ENCODE results near the gene KIFC1. TPM values are rescaled to one million over a fixed set of nuclear protein-coding genes. Genes with fewer than 3 reads are reported as not detected.
A peak's percentile ranks its signal among the peaks of the same experiment; 100 is the strongest.

KIFC1 gene
- total RNA-seq, 1 donor from 2014 or later = 93.9 TPM

DNA sequence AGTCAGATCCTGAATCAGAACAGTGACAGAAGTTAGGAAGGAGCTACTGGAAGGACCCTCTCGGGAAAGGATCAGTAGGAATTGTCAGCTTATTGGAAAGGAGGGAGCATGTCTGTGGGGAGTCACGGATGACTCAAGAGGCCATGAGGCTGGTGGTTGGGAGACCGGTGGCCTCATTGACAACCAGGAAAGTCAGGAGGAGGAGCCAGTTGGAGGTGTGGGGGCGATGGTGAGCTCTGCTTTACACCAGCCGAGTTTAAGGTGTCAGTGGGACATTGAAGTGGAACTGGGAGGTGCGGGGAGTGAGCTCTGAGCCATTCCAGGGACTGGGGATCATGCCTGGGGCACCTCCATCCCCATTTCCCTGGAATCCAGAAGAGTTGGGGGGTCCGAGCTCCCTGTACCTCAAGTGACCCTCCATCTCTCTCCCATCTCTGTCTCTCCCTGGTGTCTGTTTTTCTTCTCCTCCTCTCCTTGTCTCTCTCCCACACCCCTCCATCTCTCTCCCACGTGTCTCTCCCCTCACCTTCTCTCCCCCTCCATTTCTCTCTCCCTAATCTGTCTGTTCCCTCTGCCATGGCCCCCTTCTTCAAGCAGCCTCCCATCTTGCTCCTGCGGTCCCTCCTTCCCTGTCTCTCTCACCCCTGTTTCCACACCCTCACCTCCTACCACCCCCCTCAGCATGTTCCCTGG is 48.5 kb downstream of the KIFC1 start:
- Histone ChIP-seq H3K27ac (no peak overlapping the region), H3K36me3 (peaks cover 13% of the 10 kb centered on the region), H3K4me1 (no peaks in the 10 kb centered on the region), H3K4me2 (no peak overlapping the region), H4K20me1 (ENCODE audit: low read depth) (peaks cover 15% of the 10 kb centered on the region), H3K9ac (no peak overlapping the region), H3F3A (ENCODE audit: low read depth) (no peaks in the 10 kb centered on the region), H3K27me3 (no peaks in the 10 kb centered on the region), H2AFZ (replicated peaks) (no peak overlapping the region), H3K79me2 (ENCODE audit: low read depth) (peaks cover 24% of the 10 kb centered on the region), H3K9me3 (ENCODE audit: low read depth) (no peaks in the 10 kb centered on the region), H3K4me3 (no peak overlapping the region)
- TF ChIP-seq EZH2phosphoT487 (IDR thresholded peaks at IDR 0.05) (no peak), EZH2 (IDR thresholded peaks at IDR 0.05) (no peak)
- TF ChIP-seq, protein P1, sequence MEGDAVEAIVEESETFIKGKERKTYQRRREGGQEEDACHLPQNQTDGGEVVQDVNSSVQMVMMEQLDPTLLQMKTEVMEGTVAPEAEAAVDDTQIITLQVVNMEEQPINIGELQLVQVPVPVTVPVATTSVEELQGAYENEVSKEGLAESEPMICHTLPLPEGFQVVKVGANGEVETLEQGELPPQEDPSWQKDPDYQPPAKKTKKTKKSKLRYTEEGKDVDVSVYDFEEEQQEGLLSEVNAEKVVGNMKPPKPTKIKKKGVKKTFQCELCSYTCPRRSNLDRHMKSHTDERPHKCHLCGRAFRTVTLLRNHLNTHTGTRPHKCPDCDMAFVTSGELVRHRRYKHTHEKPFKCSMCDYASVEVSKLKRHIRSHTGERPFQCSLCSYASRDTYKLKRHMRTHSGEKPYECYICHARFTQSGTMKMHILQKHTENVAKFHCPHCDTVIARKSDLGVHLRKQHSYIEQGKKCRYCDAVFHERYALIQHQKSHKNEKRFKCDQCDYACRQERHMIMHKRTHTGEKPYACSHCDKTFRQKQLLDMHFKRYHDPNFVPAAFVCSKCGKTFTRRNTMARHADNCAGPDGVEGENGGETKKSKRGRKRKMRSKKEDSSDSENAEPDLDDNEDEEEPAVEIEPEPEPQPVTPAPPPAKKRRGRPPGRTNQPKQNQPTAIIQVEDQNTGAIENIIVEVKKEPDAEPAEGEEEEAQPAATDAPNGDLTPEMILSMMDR (IDR thresholded peaks at IDR 0.05) = no peak
- Mint-ChIP-seq H3K4me3 (peak overlapping the region; percentile 15), H3K27ac (no peak overlapping the region), H3K36me3 (peaks cover 60% of the 10 kb centered on the region), H3K4me1 (peaks cover 7% of the 10 kb centered on the region), H3K27me3 (ENCODE audit: insufficient read depth, low read depth) (peaks cover 4% of the 10 kb centered on the region), H3K9me3 (no peaks in the 10 kb centered on the region)
- DNase-seq (ENCODE audit: low spot score) = no peak

DNA sequence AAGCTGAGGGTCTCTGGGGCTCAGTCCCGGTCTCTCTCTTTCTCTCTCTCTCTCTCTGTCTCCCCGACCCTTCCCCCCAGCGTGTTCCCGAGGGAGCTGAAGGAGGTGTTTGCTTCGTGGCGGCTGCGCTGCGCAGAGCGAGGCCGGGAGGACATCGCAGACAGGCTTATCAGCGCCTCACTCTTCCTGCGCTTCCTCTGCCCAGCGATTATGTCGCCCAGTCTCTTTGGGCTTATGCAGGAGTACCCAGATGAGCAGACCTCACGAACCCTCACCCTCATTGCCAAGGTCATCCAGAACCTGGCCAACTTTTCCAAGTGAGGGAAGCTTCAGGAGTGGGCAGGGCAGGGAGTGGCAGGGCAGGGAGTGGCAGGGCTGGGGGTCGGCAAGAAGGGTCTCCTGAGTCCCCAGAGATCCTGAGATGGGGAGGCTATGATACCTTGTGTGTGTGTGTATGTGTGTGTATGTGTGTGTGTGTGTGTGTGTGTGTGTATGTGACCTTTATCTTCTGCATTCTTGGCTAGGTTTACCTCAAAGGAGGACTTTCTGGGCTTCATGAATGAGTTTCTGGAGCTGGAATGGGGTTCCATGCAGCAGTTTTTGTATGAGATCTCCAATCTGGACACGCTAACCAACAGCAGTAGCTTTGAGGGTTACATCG is 49.2 kb downstream of the KIFC1 start:
- H3K27ac ChIP-seq = no peak overlapping the region
- Mint-ChIP-seq H3K36me3 (peaks cover 56% of the 10 kb centered on the region), H3K4me1 (peaks cover under 1% of the 10 kb centered on the region), H3K27ac (no peak overlapping the region), H3K27me3 (ENCODE audit: insufficient read depth, low read depth) (peaks cover 4% of the 10 kb centered on the region), H3K9me3 (no peaks in the 10 kb centered on the region), H3K4me3 (no peak overlapping the region)
- H3K9ac ChIP-seq = no peak overlapping the region
- no peak overlapping the region for H3K4me3 ChIP-seq
- no peaks in the 10 kb centered on the region for H3K27me3 ChIP-seq
- no peak overlapping the region for H2AFZ ChIP-seq (replicated peaks)
- no peak for DNase-seq (ENCODE audit: low spot score)
- peaks cover 11% of the 10 kb centered on the region for H3K36me3 ChIP-seq
- no peaks in the 10 kb centered on the region for H3K9me3 ChIP-seq (ENCODE audit: low read depth)
- H4K20me1 ChIP-seq (ENCODE audit: low read depth) = peaks cover 15% of the 10 kb centered on the region
- no peak for TF ChIP-seq EZH2 (IDR thresholded peaks at IDR 0.05)
- TF ChIP-seq, protein P1 (IDR thresholded peaks at IDR 0.05) = no peak
- no peak overlapping the region for H3K4me2 ChIP-seq
- no peaks in the 10 kb centered on the region for H3F3A ChIP-seq (ENCODE audit: low read depth)
- H3K4me1 ChIP-seq = no peaks in the 10 kb centered on the region
- H3K79me2 ChIP-seq (ENCODE audit: low read depth) = peaks cover 17% of the 10 kb centered on the region

DNA sequence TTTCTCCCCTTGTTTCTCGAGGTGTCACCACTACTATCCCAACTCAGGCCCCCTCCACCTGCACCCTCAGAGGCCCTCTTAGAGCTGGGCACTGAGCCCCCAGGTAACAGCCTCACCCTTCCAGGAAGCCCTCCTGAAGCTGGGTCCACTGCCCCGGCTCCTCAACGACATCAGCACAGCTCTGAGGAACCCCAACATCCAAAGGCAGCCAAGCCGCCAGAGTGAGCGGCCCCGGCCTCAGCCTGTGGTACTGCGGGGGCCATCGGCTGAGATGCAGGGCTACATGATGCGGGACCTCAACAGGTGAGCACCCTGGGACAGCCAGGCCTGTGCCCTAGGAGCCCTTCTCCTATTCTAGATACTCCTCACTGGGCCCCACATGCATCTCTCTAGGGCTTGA is 49.8 kb downstream of the KIFC1 start:
- no peaks in the 10 kb centered on the region for H3F3A ChIP-seq (ENCODE audit: low read depth)
- no peaks in the 10 kb centered on the region for H3K4me1 ChIP-seq
- Mint-ChIP-seq H3K4me1 (no peaks in the 10 kb centered on the region), H3K9me3 (no peaks in the 10 kb centered on the region), H3K36me3 (peaks cover 57% of the 10 kb centered on the region), H3K27me3 (ENCODE audit: insufficient read depth, low read depth) (peaks cover 4% of the 10 kb centered on the region), H3K4me3 (no peak overlapping the region), H3K27ac (no peak overlapping the region)
- no peak for TF ChIP-seq EZH2 (IDR thresholded peaks at IDR 0.05)
- TF ChIP-seq EZH2phosphoT487 (IDR thresholded peaks at IDR 0.05) = no peak
- TF ChIP-seq, protein P1 (IDR thresholded peaks at IDR 0.05) = no peak
- H4K20me1 ChIP-seq (ENCODE audit: low read depth) = peaks cover 15% of the 10 kb centered on the region
- no peak overlapping the region for H3K27ac ChIP-seq
- H3K4me3 ChIP-seq = no peak overlapping the region
- no peaks in the 10 kb centered on the region for H3K9me3 ChIP-seq (ENCODE audit: low read depth)
- no peak for DNase-seq (ENCODE audit: low spot score)
- no peak overlapping the region for H3K9ac ChIP-seq
- no peaks in the 10 kb centered on the region for H3K27me3 ChIP-seq
- peaks cover 10% of the 10 kb centered on the region for H3K79me2 ChIP-seq (ENCODE audit: low read depth)
- H3K4me2 ChIP-seq = no peak overlapping the region
- H3K36me3 ChIP-seq = peaks cover 12% of the 10 kb centered on the region
- H2AFZ ChIP-seq (replicated peaks) = no peak overlapping the region
